22Rv1 (cell line): ENCODE measurements around the gene RTN4.

Source experiments
- ZFX ChIP-seq: fragments of 450-650 bp; IDR thresholded peaks from 2 replicates; pipeline ENCODE4 v1.6.1; 2017; ENCODE audit warnings: antibody characterized with exemption, borderline replicate concordance
- TF ChIP-seq, protein P1 (sequence below): fragments of 450-650 bp; IDR thresholded peaks from 2 replicates; pipeline ENCODE4 v1.5.1; 2017; ENCODE audit warnings: mild to moderate bottlenecking

DNA sequence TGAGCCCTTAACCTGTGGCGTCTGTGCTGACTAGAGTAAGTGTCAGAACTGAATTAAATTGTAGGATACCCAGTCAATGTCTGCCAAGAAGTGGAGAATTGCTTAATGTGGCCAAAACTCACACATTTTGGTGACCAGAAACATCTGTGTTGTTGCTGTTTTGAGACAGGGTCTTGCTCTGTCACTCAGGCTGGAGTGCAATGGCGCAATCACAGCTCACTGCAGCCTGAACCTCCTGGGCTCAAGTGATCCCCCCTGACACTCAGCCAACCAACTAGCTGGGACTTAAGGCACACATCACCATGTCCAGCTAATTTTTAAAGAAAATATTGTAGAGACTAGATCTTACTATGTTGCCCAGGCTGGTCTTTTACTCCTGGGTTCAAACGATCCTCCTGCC, 34.4 kb upstream of the RTN4 start:
- TF ChIP-seq, protein P1, sequence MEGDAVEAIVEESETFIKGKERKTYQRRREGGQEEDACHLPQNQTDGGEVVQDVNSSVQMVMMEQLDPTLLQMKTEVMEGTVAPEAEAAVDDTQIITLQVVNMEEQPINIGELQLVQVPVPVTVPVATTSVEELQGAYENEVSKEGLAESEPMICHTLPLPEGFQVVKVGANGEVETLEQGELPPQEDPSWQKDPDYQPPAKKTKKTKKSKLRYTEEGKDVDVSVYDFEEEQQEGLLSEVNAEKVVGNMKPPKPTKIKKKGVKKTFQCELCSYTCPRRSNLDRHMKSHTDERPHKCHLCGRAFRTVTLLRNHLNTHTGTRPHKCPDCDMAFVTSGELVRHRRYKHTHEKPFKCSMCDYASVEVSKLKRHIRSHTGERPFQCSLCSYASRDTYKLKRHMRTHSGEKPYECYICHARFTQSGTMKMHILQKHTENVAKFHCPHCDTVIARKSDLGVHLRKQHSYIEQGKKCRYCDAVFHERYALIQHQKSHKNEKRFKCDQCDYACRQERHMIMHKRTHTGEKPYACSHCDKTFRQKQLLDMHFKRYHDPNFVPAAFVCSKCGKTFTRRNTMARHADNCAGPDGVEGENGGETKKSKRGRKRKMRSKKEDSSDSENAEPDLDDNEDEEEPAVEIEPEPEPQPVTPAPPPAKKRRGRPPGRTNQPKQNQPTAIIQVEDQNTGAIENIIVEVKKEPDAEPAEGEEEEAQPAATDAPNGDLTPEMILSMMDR: no peak
- no peak for TF ChIP-seq ZFX
